HepG2 (cell line): ENCODE measurements around the gene ANTKMT. TPM values are rescaled to one million over a fixed set of nuclear protein-coding genes. Genes with fewer than 3 reads are reported as not detected.

ENCODE experiments used
- CC2D1A ChIP-seq: sonication (generic); formaldehyde crosslinking; IDR thresholded peaks from 2 replicates; pipeline ENCODE4 v1.8.1; 2023; ENCODE audit warnings: mild to moderate bottlenecking, missing genetic modification reagents
- CHD4 ChIP-seq: fragments of 200-600 bp; sonication (generic); IDR thresholded peaks from 2 replicates; pipeline ENCODE4 v1.7.0; 2017; ENCODE audit warnings: mild to moderate bottlenecking, low read length, borderline replicate concordance
- CTCF ChIP-seq: sonication (generic); formaldehyde crosslinking; IDR thresholded peaks from 2 replicates; pipeline ENCODE4 v1.5.0; 2020; ENCODE audit warnings: mild to moderate bottlenecking, missing genetic modification reagents, moderate library complexity
- HNRNPLL ChIP-seq: fragments of 200-400 bp; formaldehyde crosslinking; IDR thresholded peaks from 2 replicates; pipeline ENCODE4 v1.6.1; 2017; ENCODE audit warnings: mild to moderate bottlenecking, low read depth, low read length; ENCODE audit not compliant: poor library complexity, severe bottlenecking
- KLF13 ChIP-seq: sonication (generic); formaldehyde crosslinking; IDR thresholded peaks from 2 replicates; pipeline ENCODE4 v1.4.0; 2020; ENCODE audit warnings: mild to moderate bottlenecking, missing genetic modification reagents
- NFRKB ChIP-seq: fragments of 450-650 bp; IDR thresholded peaks from 2 replicates; pipeline ENCODE4 v1.6.1; 2017
- RXRA ChIP-seq: sonication (generic); formaldehyde crosslinking; IDR thresholded peaks from 2 replicates; pipeline ENCODE4 v1.5.1; 2020; ENCODE audit warnings: missing genetic modification reagents
- TEAD3 ChIP-seq: optimal IDR thresholded peaks from 2 replicates; pipeline ENCODE3; 2016; ENCODE audit warnings: borderline replicate concordance
- XBP1 ChIP-seq: sonication (generic); formaldehyde crosslinking; IDR thresholded peaks from 2 replicates; pipeline ENCODE4 v1.5.0; 2020; ENCODE audit warnings: missing genetic modification reagents
- ZBTB7B ChIP-seq: sonication (generic); formaldehyde crosslinking; IDR thresholded peaks from 2 replicates; pipeline ENCODE4 v1.4.0; 2020; ENCODE audit warnings: missing genetic modification reagents
- ZFP36 ChIP-seq: fragments of 150-350 bp; IDR thresholded peaks from 2 replicates; pipeline ENCODE4 v1.6.1; 2018; ENCODE audit warnings: borderline replicate concordance, low read length, low read depth; ENCODE audit not compliant: partially characterized antibody
- ZNF639 ChIP-seq: conservative IDR thresholded peaks from 2 replicates; pipeline ENCODE4 v1.6.1; 2018; ENCODE audit warnings: missing genetic modification reagents
- polyA plus RNA-seq, 8 experiments: library from polyadenylated mRNA; depleted of rRNA in 3 of 8; stranded (reverse) in 7 of 8; unstranded in 1 of 8; fragments of >200 nt; fragmentation: Illumina TruSeq in 4 of 8; extraction: Trizol in 4 of 8; gene quantifications; 2 replicates each; pipeline versions ENCODE4 v1.2.1 to v1.2.3, GENCODE V29; 2011 to 2016; ENCODE audit warnings: low read depth in 4 of 8, missing spikeins in 1 of 8, mixed read lengths in 1 of 8; ENCODE audit not compliant: insufficient read depth in 1 of 8
- total RNA-seq, 5 experiments: library from RNA; depleted of rRNA; stranded (reverse); fragments of >200 nt; fragmentation: Illumina TruSeq; extraction: Trizol; gene quantifications; 2 replicates each; pipeline ENCODE4 v1.2.3, GENCODE V29; 2016; ENCODE audit warnings: low read depth in 1 of 5
- TF ChIP-seq, protein P1 (sequence below): sonication (generic); formaldehyde crosslinking; IDR thresholded peaks from 2 replicates; pipeline ENCODE4 v1.5.0; 2020; ENCODE audit warnings: mild to moderate bottlenecking, missing genetic modification reagents, borderline replicate concordance
- TF ChIP-seq, protein P2 (sequence below): IDR thresholded peaks from 2 replicates; pipeline ENCODE4 v1.6.1; 2016; ENCODE audit warnings: missing compliant biosample characterization, missing genetic modification reagents, borderline replicate concordance
- TF ChIP-seq, protein P3 (sequence below): sonication (generic); formaldehyde crosslinking; IDR thresholded peaks from 2 replicates; pipeline ENCODE4 v1.4.0; 2020; ENCODE audit warnings: missing genetic modification reagents
- TF ChIP-seq, protein P4 (sequence below): IDR thresholded peaks from 2 replicates; pipeline ENCODE4 v1.6.1; 2018; ENCODE audit warnings: missing genetic modification reagents

Gene ANTKMT
- total and polyA plus RNA-seq, 2 of the 13 experiments (the other 11 are each of a cell fraction or from before 2014, with no cell fraction given) = 7.5 to 47.8 TPM

DNA sequence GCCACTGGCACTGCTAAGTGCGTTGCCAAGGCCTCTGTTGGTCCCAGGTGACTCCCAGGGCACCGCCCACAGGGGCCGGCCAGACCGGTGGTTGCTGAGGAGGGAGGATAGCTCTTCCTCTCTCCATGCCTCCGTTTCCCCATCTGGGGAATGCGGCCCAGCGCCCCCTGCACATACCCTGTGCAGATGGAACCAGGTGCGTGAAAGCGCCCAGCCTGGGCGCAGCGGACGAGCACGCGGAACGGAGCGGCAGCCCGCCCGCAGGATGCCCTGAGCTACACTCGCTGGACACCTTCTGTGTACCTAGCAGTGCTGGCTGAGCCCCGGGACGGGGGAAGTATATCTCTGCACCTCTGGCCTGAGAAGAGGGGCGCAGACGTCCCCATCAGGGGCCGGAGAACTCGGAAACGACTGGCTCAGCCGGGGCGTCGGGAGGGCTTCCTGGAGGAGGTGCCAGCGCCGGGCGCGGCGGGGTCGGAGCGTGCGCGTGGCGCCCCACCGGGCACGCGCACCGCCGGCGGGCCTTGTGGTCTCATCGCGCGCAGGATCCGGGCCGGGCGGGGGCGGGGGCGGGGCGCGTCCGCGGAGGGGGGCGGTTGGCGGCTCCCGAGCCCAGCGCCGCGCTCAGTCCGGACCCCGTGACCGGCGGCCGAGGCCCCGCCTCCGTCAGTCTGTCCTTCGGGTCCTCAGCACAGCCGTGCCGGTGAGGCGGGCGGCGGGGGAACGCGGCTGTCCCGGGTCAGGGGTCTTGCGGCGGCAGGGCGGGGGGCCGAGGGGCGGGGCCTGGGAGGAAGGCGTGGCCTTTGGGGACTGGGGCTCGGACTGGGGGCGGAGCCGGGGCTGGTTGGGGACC is 5.7 kb downstream of the ANTKMT start, which contains the start of the genes CCDC78 and HAGHL (continued):
- TF ChIP-seq, protein P1, sequence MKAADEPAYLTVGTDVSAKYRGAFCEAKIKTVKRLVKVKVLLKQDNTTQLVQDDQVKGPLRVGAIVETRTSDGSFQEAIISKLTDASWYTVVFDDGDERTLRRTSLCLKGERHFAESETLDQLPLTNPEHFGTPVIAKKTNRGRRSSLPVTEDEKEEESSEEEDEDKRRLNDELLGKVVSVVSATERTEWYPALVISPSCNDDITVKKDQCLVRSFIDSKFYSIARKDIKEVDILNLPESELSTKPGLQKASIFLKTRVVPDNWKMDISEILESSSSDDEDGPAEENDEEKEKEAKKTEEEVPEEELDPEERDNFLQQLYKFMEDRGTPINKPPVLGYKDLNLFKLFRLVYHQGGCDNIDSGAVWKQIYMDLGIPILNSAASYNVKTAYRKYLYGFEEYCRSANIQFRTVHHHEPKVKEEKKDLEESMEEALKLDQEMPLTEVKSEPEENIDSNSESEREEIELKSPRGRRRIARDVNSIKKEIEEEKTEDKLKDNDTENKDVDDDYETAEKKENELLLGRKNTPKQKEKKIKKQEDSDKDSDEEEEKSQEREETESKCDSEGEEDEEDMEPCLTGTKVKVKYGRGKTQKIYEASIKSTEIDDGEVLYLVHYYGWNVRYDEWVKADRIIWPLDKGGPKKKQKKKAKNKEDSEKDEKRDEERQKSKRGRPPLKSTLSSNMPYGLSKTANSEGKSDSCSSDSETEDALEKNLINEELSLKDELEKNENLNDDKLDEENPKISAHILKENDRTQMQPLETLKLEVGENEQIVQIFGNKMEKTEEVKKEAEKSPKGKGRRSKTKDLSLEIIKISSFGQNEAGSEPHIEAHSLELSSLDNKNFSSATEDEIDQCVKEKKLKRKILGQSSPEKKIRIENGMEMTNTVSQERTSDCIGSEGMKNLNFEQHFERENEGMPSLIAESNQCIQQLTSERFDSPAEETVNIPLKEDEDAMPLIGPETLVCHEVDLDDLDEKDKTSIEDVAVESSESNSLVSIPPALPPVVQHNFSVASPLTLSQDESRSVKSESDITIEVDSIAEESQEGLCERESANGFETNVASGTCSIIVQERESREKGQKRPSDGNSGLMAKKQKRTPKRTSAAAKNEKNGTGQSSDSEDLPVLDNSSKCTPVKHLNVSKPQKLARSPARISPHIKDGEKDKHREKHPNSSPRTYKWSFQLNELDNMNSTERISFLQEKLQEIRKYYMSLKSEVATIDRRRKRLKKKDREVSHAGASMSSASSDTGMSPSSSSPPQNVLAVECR = 0 out of 2 replicates have a peak, but pooled peaks have one; percentile 38
- TF ChIP-seq HNRNPLL = peak; percentile 16
- no peak for TF ChIP-seq NFRKB
- TF ChIP-seq, protein P2, sequence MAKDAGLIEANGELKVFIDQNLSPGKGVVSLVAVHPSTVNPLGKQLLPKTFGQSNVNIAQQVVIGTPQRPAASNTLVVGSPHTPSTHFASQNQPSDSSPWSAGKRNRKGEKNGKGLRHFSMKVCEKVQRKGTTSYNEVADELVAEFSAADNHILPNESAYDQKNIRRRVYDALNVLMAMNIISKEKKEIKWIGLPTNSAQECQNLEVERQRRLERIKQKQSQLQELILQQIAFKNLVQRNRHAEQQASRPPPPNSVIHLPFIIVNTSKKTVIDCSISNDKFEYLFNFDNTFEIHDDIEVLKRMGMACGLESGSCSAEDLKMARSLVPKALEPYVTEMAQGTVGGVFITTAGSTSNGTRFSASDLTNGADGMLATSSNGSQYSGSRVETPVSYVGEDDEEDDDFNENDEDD (CRISPR knock-in tag) = peak; percentile 32; the same call in 1 of the 2 replicates
- TF ChIP-seq KLF13 = no peak
- TF ChIP-seq, protein P3, sequence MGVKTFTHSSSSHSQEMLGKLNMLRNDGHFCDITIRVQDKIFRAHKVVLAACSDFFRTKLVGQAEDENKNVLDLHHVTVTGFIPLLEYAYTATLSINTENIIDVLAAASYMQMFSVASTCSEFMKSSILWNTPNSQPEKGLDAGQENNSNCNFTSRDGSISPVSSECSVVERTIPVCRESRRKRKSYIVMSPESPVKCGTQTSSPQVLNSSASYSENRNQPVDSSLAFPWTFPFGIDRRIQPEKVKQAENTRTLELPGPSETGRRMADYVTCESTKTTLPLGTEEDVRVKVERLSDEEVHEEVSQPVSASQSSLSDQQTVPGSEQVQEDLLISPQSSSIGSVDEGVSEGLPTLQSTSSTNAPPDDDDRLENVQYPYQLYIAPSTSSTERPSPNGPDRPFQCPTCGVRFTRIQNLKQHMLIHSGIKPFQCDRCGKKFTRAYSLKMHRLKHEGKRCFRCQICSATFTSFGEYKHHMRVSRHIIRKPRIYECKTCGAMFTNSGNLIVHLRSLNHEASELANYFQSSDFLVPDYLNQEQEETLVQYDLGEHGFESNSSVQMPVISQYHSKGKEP (CRISPR knock-in tag) = no peak
- no peak for TF ChIP-seq XBP1 (CRISPR knock-in tag)
- peak; percentile 13; the same call in 1 of the 2 replicates for TF ChIP-seq CTCF (CRISPR knock-in tag)
- TF ChIP-seq, protein P4, sequence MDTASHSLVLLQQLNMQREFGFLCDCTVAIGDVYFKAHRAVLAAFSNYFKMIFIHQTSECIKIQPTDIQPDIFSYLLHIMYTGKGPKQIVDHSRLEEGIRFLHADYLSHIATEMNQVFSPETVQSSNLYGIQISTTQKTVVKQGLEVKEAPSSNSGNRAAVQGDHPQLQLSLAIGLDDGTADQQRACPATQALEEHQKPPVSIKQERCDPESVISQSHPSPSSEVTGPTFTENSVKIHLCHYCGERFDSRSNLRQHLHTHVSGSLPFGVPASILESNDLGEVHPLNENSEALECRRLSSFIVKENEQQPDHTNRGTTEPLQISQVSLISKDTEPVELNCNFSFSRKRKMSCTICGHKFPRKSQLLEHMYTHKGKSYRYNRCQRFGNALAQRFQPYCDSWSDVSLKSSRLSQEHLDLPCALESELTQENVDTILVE (CRISPR knock-in tag) = 0 out of 2 replicates have a peak, but pooled peaks have one; percentile 36
- no peak for TF ChIP-seq CC2D1A
- TF ChIP-seq ZNF639 (CRISPR knock-in tag) = 0 out of 2 replicates have a peak, but pooled peaks have one; percentile 18
- TF ChIP-seq RXRA (CRISPR knock-in tag) = no peak
- TF ChIP-seq ZFP36 = peak; percentile 95
- TF ChIP-seq TEAD3 (CRISPR knock-in tag) = peak; percentile 14
- peak; percentile 7; the same call in 1 of the 2 replicates for TF ChIP-seq ZBTB7B (CRISPR knock-in tag)
- 0 out of 2 replicates have a peak, but pooled peaks have one; percentile 32 for TF ChIP-seq CHD4
